HG02938 (cell line): ENCODE results near the gene PTPRD.

Experiments
- ATAC-seq: cut with Tn5 transposase; IDR thresholded peaks from one replicate; pipeline ENCODE4 v1.9.1; 2021; ENCODE audit warnings: mild to moderate bottlenecking, moderate library complexity; ENCODE audit not compliant: unreplicated experiment

The PTPRD gene

GRCh38 chr9:8514760-8515159, 2098.0 kb downstream of the PTPRD start:
- no peak for ATAC-seq

DNA sequence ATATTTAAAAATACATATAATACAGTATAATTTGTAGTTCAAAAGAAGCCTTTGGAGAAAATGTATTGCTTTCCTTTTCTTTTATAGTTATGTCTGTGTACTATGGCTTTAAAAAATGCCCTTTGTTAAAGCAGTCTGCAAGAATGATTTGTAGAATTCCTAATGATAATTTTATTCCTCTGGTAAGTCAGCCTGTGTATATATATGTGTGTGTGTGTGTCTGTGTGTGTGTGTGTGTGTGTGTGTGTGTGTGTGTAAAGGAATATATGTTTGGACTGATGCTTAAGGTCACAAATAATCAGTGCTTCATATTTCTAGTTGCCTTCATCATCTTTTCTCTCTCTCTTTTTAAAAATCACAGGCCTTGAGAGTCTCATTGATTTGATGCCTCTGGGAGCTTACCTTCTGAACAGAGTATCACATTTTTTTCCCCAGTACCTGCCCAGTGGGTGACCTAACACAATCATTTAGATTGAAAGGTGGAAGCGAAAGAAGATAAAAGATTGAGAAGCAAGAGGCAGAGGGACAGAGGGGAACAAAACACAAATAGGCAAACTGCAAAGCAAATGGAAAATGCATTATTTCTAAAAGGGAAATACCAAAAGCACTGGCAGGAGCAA, 2104.0 kb downstream of the PTPRD start:
- no peak for ATAC-seq

DNA sequence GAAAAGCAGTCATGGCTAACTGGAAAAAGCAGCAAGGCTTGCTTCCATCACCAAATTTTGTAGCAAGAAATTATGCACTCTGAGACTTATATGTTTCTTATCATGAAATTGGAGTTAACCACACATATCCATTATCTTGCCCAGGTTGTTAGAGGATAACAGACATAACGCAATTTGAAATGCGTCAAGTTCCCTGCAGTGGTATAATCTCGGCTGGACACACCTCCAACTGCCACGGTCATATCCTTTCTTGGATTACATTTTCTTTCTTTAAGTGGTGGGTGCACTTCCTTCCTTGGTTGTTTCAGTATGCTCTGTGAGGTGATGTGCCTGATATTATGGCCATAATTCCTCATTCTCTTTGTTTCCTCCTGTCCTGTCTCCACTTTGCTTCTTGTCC, 2118.2 kb downstream of the PTPRD start:
- no peak for ATAC-seq

- no peak for ATAC-seq
Observed at GRCh38 chr9:8492679-8493078, 2120.1 kb downstream of the PTPRD start.

GRCh38 chr9:8492024-8492423, 2120.8 kb downstream of the PTPRD start:
- no peak for ATAC-seq

DNA sequence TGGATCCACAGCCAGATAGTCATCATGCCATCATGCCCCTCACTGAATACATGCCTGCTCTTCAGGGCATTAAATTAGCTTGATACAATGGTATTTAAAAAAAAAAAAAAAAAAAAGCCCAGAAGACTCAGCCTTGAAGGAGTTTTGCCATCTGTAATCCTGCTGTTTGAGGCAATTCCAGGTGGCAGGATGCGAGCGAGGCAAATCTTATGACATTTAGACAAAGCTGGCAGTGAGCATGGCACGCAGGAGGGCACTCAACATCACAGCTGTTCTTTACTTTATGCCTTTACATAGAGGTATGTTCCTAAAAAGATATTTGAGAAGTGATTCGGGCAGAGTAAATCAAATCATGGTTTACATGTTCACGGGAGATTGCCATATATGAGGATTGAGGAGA, 2121.2 kb downstream of the PTPRD start:
- no peak for ATAC-seq

GRCh38 chr9:8489835-8490234, 2123.0 kb downstream of the PTPRD start:
- no peak for ATAC-seq

- ATAC-seq: no peak
Observed at GRCh38 chr9:8486095-8486494, 2126.7 kb downstream of the PTPRD start.

GRCh38 chr9:8484597-8485191, 2128.1 kb downstream of the PTPRD start:
- peak; percentile 65 for ATAC-seq

GRCh38 chr9:8477450-8477849, 2135.4 kb downstream of the PTPRD start:
- ATAC-seq: no peak

DNA sequence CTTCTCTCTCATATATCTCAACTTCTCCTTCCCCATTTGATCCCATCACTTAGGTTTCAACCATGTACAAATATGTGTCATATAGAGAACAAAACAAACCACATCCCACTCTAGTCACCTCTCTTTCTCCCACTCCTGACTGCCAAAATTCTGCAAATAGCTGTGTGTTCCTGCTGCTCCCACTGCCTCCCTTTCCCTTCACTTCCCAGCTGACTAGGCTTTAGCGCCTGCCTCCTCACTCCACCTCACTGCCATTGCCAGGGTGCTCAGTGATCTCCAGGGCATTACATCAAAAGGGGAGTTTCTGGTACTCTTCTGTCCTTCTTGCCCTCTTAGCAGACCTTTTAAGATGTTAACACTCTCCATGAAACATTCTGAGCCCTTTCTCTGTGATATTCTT, 2137.9 kb downstream of the PTPRD start:
- ATAC-seq: no peak

DNA sequence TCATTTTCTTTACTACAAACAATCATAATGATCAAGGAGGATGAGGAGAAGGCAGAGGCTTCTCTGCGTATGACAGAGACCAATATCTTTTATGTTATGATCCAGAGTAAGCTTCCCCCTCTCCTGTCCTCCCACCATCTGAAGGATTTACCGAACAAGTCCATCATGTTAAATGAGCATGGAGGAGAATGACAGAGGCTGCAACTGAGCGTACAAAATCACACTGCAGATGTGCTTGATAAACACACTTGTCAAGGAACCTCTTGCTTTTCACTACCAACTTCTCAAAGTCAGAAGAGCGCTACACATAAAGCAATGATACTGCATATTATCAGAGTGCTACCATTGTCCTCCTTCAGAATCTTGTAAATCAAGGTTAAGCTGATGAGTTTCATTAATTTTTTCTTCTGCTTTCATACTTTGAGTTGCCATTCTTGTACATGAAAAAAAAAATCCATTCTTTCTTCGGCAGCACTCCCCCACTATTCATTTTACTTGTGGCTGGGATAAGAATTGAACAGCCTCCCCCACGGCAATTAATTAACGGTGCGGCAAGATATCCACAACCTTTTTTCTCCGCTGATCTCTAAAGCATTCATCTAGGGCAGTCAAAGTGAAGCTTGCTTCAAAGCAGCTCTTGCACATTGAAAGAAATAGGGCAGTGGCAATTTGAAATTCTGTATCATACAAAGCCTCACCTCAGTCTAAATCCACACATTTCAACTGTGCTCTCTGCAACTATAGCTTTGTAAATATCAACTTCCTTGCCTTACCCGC, 2139.4 kb downstream of the PTPRD start:
- ATAC-seq: no peak

DNA sequence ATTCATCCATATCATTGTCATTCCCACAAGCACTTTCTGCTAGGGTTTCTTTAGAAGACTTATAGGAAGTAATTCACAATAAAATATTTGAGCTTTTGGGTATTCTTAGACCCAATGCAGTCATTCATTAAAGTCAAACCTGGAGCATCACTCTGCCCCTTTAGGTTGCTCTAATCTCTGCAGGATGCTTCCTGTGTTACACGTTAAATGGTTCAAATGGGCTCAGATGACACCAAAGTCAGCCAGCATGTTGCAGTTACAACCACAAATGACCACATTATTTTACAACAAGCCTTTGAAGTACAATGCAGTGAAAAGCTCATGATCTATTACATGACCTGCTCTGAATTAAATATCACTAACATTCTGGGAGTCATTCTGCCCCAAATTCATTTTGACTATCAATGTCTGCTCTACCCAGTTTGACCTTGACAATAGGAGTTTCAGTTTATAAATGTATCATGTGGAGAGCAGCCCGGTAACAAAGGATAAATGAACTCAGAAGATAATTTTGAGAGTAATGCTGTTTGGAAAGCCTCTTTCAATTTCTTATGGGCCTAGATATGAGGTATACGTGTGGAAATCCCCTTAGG, 2144.7 kb downstream of the PTPRD start:
- ATAC-seq: no peak

DNA sequence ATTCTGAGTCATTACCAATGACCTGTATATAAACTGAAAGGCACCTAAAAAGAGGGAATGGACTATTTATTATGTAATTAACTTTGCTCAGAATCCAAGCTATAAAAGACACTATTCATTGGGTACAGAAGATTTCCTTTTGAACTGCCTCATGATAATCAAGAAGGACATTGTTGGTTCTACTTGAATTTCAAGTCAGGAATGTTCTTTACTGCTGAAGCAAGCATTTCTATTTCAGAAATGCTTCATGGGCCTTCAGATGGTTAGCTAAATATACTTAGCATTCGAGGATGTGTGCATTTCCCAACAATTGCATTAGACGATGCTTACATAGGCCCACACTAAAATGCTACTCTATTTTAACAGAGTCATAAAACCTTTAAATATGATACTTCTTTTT, 2155.0 kb downstream of the PTPRD start:
- ATAC-seq: no peak

DNA sequence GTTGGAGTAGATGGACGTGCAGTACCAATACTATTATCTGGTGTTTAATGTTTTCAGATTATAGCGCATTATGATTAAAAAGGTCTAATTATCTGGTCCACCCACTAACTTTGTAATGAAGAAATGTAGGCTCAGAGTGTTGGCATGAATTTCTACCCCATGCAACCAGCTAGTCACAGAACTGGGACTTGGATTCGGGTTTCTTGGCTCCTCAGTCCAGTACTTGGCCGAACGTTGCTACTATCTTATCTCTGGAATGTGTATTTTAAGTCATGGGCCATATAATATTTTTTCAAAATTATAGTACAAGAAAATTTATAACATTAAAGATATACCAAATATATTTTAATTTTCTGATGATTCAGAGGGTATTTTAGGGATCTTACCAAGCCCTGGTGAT, 2155.7 kb downstream of the PTPRD start:
- ATAC-seq: no peak

GRCh38 chr9:8456344-8456743, 2156.5 kb downstream of the PTPRD start:
- ATAC-seq: no peak

DNA sequence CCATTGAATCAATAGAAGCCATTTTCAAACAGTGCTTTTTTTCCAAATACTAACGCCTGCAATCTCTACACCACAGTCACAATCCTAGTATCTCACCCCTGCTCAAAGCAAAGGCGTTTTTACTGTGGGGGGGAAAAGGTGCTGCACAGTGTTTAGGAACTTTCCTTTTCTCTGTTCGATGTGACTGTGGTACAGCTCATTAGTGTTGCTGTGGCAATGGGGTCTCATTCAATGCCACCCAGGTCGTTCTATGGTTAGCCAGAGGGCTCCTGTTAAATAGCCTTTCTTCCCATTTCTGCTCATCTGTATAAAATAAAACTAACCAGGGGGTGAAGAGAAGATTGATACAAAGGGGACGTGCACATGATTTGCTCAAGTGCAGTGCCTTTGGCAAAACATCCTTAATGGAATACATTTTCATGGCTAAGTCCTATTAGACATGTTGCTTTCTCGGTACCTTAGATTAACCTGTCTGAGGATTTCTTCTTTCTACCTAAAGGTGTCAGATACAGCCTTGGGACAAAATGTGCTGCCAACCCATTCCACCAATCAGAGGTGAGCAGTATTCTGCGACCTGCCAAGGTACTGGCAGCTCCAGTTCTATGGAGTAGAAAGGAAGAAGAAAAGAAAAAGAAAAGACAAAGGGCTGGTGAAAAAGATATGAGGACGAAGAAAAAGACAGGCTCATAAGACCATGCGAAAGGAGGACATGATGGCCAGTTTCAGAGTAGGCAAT, 2161.8 kb downstream of the PTPRD start:
- no peak for ATAC-seq

GRCh38 chr9:8448226-8448625, 2164.6 kb downstream of the PTPRD start:
- ATAC-seq: no peak

DNA sequence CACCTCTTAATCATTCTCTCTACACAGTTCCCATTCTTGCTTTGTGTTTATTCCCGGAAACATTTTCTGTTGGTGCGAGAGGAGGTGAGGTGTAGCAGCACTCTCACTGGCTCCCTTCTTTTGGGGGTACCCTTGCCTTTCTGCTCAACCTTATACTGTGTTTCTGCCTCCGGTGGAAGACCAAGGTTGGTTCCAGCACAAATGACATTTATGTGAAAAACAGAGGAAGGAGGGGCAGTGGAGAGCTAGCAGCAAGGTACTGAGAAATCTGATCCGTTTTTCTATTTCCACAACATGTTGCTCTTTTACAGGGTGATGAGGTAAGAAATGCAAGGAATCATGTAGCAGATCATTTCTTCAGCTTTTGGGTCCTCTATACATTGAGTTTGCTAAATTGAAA, 2165.2 kb downstream of the PTPRD start:
- ATAC-seq: no peak

GRCh38 chr9:8437876-8438275, 2174.9 kb downstream of the PTPRD start:
- no peak for ATAC-seq

- no peak for ATAC-seq
Observed at GRCh38 chr9:8437259-8437658, 2175.5 kb downstream of the PTPRD start.
